Measurements from ENCODE around the gene CRTC3. TPM values are rescaled to one million over a fixed set of nuclear protein-coding genes. Genes with fewer than 3 reads are reported as not detected.
"Not testable (repeated sequence)": the region's sequence is repeated elsewhere in the genome, so short reads cannot be mapped to it uniquely, and the experiment has no call there.

The CRTC3 gene
- total RNA-seq, 1 donor from 2014 or later, result 33.3 TPM

DNA sequence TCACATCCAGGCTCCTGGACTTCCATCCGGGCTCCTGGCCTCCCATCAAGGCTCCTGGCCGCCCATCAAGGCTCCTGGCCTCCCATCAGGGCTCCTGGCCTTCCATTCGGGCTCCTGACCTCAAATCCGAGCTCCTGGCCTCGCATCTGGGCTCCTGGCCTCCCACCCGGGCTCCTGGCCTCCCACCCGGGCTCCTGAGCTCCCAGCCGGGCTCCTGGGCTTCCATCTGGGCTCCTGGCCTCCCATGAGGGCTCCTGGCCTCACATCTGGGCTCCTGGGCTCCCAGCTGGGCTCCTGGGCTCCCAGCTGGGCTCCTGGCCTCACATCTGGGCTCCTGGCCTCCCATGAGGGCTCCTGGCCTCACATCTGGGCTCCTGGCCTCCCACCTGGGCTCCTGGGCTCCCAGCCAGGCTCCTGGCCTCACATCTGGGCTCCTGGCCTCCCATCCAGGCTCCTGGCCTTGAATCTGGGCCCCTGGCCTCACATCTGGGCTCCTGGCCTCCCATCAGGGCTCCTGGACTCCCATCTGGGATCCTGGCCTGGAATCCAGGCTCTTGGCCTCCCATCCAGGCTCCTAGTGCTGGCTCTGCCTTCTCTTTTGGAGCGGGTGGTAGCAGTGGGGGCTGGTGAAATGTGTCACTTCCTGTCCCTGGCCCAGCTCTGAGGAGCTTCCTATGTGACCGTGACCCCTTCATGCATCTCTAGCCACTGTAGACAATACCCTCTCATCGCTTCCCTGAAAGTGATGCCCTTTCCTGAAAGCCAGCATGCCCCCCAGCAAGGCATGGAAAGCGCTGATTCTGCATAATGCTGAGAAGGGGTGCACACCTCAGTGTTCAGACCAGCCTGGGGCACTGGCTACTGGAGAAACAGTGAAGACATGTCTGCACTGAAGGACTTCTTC lies 124.8 kb downstream of the CRTC3 start:
- Mint-ChIP-seq H3K27ac (ENCODE audit: unreplicated experiment) (peak overlapping the region; percentile 71), H3K9me3 (no peaks in the 10 kb centered on the region), H3K27me3 (ENCODE audit: low read depth) (no peaks in the 10 kb centered on the region), H3K4me1 (peaks cover 5% of the 10 kb centered on the region), H3K36me3 (ENCODE audit: low read depth) (no peaks in the 10 kb centered on the region), H3K4me3 (no peak overlapping the region)
- DNase-seq (ENCODE audit: low read depth, low spot score), result no peak
- TF ChIP-seq, protein P1, sequence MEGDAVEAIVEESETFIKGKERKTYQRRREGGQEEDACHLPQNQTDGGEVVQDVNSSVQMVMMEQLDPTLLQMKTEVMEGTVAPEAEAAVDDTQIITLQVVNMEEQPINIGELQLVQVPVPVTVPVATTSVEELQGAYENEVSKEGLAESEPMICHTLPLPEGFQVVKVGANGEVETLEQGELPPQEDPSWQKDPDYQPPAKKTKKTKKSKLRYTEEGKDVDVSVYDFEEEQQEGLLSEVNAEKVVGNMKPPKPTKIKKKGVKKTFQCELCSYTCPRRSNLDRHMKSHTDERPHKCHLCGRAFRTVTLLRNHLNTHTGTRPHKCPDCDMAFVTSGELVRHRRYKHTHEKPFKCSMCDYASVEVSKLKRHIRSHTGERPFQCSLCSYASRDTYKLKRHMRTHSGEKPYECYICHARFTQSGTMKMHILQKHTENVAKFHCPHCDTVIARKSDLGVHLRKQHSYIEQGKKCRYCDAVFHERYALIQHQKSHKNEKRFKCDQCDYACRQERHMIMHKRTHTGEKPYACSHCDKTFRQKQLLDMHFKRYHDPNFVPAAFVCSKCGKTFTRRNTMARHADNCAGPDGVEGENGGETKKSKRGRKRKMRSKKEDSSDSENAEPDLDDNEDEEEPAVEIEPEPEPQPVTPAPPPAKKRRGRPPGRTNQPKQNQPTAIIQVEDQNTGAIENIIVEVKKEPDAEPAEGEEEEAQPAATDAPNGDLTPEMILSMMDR (conservative IDR thresholded peaks at IDR 0.05), result no peak

- H3K27me3 Mint-ChIP-seq (ENCODE audit: low read depth); H3K36me3 Mint-ChIP-seq (ENCODE audit: low read depth); DNase-seq (ENCODE audit: low read depth, low spot score); H3K4me1 Mint-ChIP-seq; H3K4me3 Mint-ChIP-seq; H3K27ac Mint-ChIP-seq (ENCODE audit: unreplicated experiment); H3K9me3 Mint-ChIP-seq: not testable (repeated sequence)
These were observed 127.9 kb downstream of the CRTC3 start for GRCh38 chr15:90657520-90658172.

DNA sequence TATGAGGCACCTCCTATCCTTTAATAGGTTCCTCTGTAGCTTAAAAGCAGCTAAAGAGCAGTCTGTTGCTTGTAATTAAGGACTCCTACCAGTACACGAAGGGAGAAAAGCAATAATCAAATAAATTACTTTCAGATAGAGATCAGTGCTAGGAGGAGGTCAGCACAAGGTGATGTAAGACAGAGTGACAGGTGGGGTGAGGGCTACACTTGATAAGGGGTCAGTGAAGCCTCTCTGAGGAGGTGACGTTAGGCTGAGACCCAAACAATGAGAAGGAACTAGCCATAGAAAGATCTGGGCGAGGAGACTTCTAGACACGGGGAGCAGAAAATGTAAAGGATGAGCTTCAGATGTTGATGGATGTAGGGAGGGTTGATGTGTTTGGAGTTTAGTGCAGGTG lies 129.8 kb downstream of the CRTC3 start:
- no peak for DNase-seq (ENCODE audit: low read depth, low spot score)
- Mint-ChIP-seq H3K4me1 (peaks cover 5% of the 10 kb centered on the region), H3K9me3 (no peaks in the 10 kb centered on the region), H3K27ac (ENCODE audit: unreplicated experiment) (no peak overlapping the region), H3K4me3 (no peak overlapping the region), H3K27me3 (ENCODE audit: low read depth) (no peaks in the 10 kb centered on the region), H3K36me3 (ENCODE audit: low read depth) (no peaks in the 10 kb centered on the region)
- TF ChIP-seq, protein P1 (conservative IDR thresholded peaks at IDR 0.05), result no peak

DNA sequence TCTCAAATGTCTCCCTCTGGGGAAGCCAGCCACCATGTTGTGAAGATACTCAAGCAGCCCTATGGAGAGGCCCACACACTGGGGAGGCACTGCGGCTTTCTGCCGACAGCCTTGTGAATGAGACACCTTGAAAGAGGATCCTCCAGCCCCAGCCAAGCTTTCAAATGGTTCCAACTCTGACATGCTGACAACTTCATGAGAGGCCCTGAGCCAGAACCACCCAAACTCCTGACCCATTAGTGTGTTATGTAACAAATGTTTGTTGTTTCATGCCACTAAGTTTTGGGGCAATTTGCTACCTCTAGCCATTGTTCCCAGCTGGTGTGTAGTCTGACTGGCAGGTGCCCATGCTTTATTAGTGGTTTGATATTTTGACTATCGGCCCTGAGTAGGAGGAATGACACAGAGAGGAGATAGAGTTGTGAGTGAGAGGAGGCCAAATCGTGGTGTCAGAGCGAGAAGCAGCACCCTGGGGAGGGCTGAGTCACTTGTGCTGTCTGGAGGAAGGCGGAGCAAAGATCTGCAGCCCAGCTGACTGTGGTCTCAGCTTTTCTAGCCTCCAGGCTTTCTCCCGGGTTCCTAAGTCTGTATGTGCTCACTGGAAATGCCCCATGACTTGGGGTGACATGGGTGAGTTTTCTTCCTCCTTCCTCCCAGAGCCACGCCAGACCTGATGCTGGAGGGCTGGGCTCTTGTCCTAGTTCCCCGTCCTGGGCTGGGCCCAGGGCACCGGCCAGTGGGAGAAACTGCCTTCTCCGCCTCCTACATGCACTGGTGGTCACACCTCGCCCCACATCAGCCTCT lies 130.7 kb downstream of the CRTC3 start:
- TF ChIP-seq, protein P1 (conservative IDR thresholded peaks at IDR 0.05), result no peak
- Mint-ChIP-seq H3K4me1 (no peaks in the 10 kb centered on the region), H3K4me3 (no peak overlapping the region), H3K27me3 (ENCODE audit: low read depth) (no peaks in the 10 kb centered on the region), H3K9me3 (no peaks in the 10 kb centered on the region), H3K36me3 (ENCODE audit: low read depth) (no peaks in the 10 kb centered on the region), H3K27ac (ENCODE audit: unreplicated experiment) (no peak overlapping the region)
- no peak for DNase-seq (ENCODE audit: low read depth, low spot score)

- not testable (repeated sequence) for H3K4me1 Mint-ChIP-seq; H3K27me3 Mint-ChIP-seq (ENCODE audit: low read depth); H3K9me3 Mint-ChIP-seq; H3K27ac Mint-ChIP-seq (ENCODE audit: unreplicated experiment); DNase-seq (ENCODE audit: low read depth, low spot score); H3K36me3 Mint-ChIP-seq (ENCODE audit: low read depth); H3K4me3 Mint-ChIP-seq
These were observed 131.2 kb downstream of the CRTC3 start for GRCh38 chr15:90660999-90661330.

DNA sequence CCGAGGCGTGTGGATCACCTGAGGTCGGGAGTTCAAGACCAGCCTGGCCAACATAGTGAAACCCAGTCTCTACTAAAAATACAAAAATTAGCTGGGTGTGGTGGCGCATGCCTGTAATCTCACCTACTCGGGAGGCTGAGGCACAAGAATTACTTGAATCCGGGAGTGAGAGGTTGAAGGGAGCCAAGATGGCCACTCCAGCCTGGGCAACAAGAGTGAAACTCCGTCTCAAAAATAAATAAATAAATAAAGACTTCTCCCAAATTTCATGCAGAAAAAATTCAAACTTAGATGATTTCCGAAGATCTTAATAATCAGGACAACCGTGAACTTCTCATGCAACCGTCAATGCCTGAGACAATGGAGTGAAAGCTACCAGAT lies 134.3 kb downstream of the CRTC3 start:
- not testable (repeated sequence) for H3K4me1 Mint-ChIP-seq; H3K27me3 Mint-ChIP-seq (ENCODE audit: low read depth); H3K9me3 Mint-ChIP-seq; H3K36me3 Mint-ChIP-seq (ENCODE audit: low read depth); DNase-seq (ENCODE audit: low read depth, low spot score); H3K4me3 Mint-ChIP-seq
- peak overlapping the region; percentile 22 for H3K27ac Mint-ChIP-seq (ENCODE audit: unreplicated experiment)

Measured in neural crest cell (in vitro differentiated cells).